Activated naive CD4-positive, alpha-beta T cell treated with anti-CD3 and anti-CD28 coated beads, Interleukin-2, amount 50 U/mL, for 72 hours (primary cell): ENCODE data around the gene HPSE2. TPM values are rescaled to one million over a fixed set of nuclear protein-coding genes. Genes with fewer than 3 reads are reported as not detected.
"Not testable (repeated sequence)": the region's sequence is repeated elsewhere in the genome, so short reads cannot be mapped to it uniquely, and the experiment has no call there.

ENCODE experiments used
- ATAC-seq, 2 donors: fragments of 150-1000 bp; cut with Tn5 transposase; 2 replicates each; pipeline ENCODE4 v1.10.0; 2021; ENCODE audit warnings: mild to moderate bottlenecking in 2 of 2, moderate library complexity in 2 of 2
- DNase-seq, 2 donors: peaks; one replicate each; pipeline ENCODE4 v3.0.0; 2021 to 2022; ENCODE audit warnings: low spot score in 2 of 2
- H3K27ac Mint-ChIP-seq, 2 donors: one replicate each; pipeline ENCODE4 v1.8.0; 2022; ENCODE audit warnings: mild to moderate bottlenecking in 2 of 2, mixed read lengths in 2 of 2
- H3K36me3 Mint-ChIP-seq, 2 donors: one replicate each; pipeline ENCODE4 v1.8.0; 2022; ENCODE audit warnings: mixed read lengths in 2 of 2
- H3K9me3 Mint-ChIP-seq, 2 donors: one replicate each; pipeline ENCODE4 v1.8.0; 2022; ENCODE audit warnings: mixed read lengths in 2 of 2
- total RNA-seq, 2 donors: library from RNA; stranded (reverse); gene quantifications; one replicate each; pipeline ENCODE4 v1.2.3, GENCODE V29; 2022

Gene HPSE2
- total RNA-seq, 2 donors from 2014 or later = not detected

GRCh38 chr10:98569853-98570252 is 665.8 kb downstream of the HPSE2 start:
- Mint-ChIP-seq H3K27ac (no peak overlapping the region), H3K36me3 (no peaks in the 10 kb centered on the region), H3K9me3 (no peaks in the 10 kb centered on the region)
- DNase-seq = no peak
- no peak for ATAC-seq

GRCh38 chr10:98568551-98568950 is 667.1 kb downstream of the HPSE2 start:
- H3K9me3 Mint-ChIP-seq = no peaks in the 10 kb centered on the region
- ATAC-seq (no peak), DNase-seq (no peak)
- H3K36me3 Mint-ChIP-seq = no peaks in the 10 kb centered on the region
- no peak overlapping the region for H3K27ac Mint-ChIP-seq

- Mint-ChIP-seq H3K27ac (no peak overlapping the region), H3K9me3 (no peaks in the 10 kb centered on the region), H3K36me3 (no peaks in the 10 kb centered on the region)
- ATAC-seq (no peak), DNase-seq (no peak)
These were observed 668.1 kb downstream of the HPSE2 start for GRCh38 chr10:98567391-98568133.

GRCh38 chr10:98563811-98564210 is 671.8 kb downstream of the HPSE2 start:
- Mint-ChIP-seq H3K27ac (no peak overlapping the region), H3K9me3 (no peaks in the 10 kb centered on the region), H3K36me3 (no peaks in the 10 kb centered on the region)
- DNase-seq = no peak
- no peak for ATAC-seq

GRCh38 chr10:98560565-98560964 is 675.1 kb downstream of the HPSE2 start:
- ATAC-seq (no peak), DNase-seq (no peak)
- Mint-ChIP-seq H3K36me3 (no peaks in the 10 kb centered on the region), H3K27ac (no peak overlapping the region), H3K9me3 (no peaks in the 10 kb centered on the region)

- Mint-ChIP-seq H3K27ac (no peak overlapping the region), H3K9me3 (no peaks in the 10 kb centered on the region), H3K36me3 (no peaks in the 10 kb centered on the region)
- DNase-seq = no peak
- no peak for ATAC-seq
These were observed 679.6 kb downstream of the HPSE2 start for GRCh38 chr10:98556061-98556460.

- Mint-ChIP-seq H3K36me3 (no peaks in the 10 kb centered on the region), H3K9me3 (no peaks in the 10 kb centered on the region), H3K27ac (no peak overlapping the region)
- ATAC-seq (no peak), DNase-seq (no peak)
These were observed 680.5 kb downstream of the HPSE2 start for GRCh38 chr10:98555021-98555619.

- ATAC-seq, H3K9me3 Mint-ChIP-seq, H3K36me3 Mint-ChIP-seq, DNase-seq, H3K27ac Mint-ChIP-seq: not testable (repeated sequence)
These were observed 694.1 kb downstream of the HPSE2 start for GRCh38 chr10:98541561-98541960.

GRCh38 chr10:98539578-98539977 is 696.1 kb downstream of the HPSE2 start:
- no peak overlapping the region for H3K27ac Mint-ChIP-seq
- ATAC-seq (no peak), DNase-seq (no peak)
- H3K36me3 Mint-ChIP-seq = no peaks in the 10 kb centered on the region
- no peaks in the 10 kb centered on the region for H3K9me3 Mint-ChIP-seq

GRCh38 chr10:98538472-98538871 is 697.2 kb downstream of the HPSE2 start:
- ATAC-seq (no peak), DNase-seq (no peak)
- no peaks in the 10 kb centered on the region for H3K9me3 Mint-ChIP-seq
- H3K36me3 Mint-ChIP-seq = no peaks in the 10 kb centered on the region
- H3K27ac Mint-ChIP-seq = no peak overlapping the region

GRCh38 chr10:98536551-98536950 is 699.1 kb downstream of the HPSE2 start:
- H3K36me3 Mint-ChIP-seq = no peaks in the 10 kb centered on the region
- H3K27ac Mint-ChIP-seq = no peak overlapping the region
- H3K9me3 Mint-ChIP-seq = no peaks in the 10 kb centered on the region
- ATAC-seq (no peak), DNase-seq (no peak)

GRCh38 chr10:98533746-98534445 is 701.8 kb downstream of the HPSE2 start:
- ATAC-seq (no peak), DNase-seq (no peak)
- no peaks in the 10 kb centered on the region for H3K36me3 Mint-ChIP-seq
- H3K27ac Mint-ChIP-seq = no peak overlapping the region
- no peaks in the 10 kb centered on the region for H3K9me3 Mint-ChIP-seq

GRCh38 chr10:98533241-98533640 is 702.4 kb downstream of the HPSE2 start:
- ATAC-seq (no peak), DNase-seq (no peak)
- Mint-ChIP-seq H3K9me3 (no peaks in the 10 kb centered on the region), H3K27ac (no peak overlapping the region), H3K36me3 (no peaks in the 10 kb centered on the region)

- ATAC-seq (no peak), DNase-seq (no peak)
- Mint-ChIP-seq H3K36me3 (no peaks in the 10 kb centered on the region), H3K9me3 (no peaks in the 10 kb centered on the region), H3K27ac (no peak overlapping the region)
These were observed 706.9 kb downstream of the HPSE2 start for GRCh38 chr10:98528805-98529183.

GRCh38 chr10:98528166-98528804 is 707.4 kb downstream of the HPSE2 start:
- H3K36me3 Mint-ChIP-seq = no peaks in the 10 kb centered on the region
- DNase-seq (no peak), ATAC-seq (no peak)
- no peaks in the 10 kb centered on the region for H3K9me3 Mint-ChIP-seq
- H3K27ac Mint-ChIP-seq = no peak overlapping the region

GRCh38 chr10:98525969-98526368 is 709.7 kb downstream of the HPSE2 start:
- no peaks in the 10 kb centered on the region for H3K9me3 Mint-ChIP-seq

GRCh38 chr10:98524124-98524523 is 711.5 kb downstream of the HPSE2 start:
- DNase-seq (no peak), ATAC-seq (no peak)
- Mint-ChIP-seq H3K27ac (no peak overlapping the region), H3K9me3 (no peaks in the 10 kb centered on the region), H3K36me3 (no peaks in the 10 kb centered on the region)

More at GRCh38 chr10:98525969-98526368, 709.7 kb downstream of the HPSE2 start:
- ATAC-seq (no peak), DNase-seq (no peak)
- Mint-ChIP-seq H3K27ac (no peak overlapping the region), H3K36me3 (no peaks in the 10 kb centered on the region)
